ENCODE results near the gene PTPA. TPM values are rescaled to one million over a fixed set of nuclear protein-coding genes. Genes with fewer than 3 reads are reported as not detected.

Gene PTPA
- total and polyA plus RNA-seq, 9 of the 15 experiments (the other 6 are each of a cell fraction or from before 2014, with no cell fraction given), result 1.7 to 121 (median 72.6) TPM

DNA sequence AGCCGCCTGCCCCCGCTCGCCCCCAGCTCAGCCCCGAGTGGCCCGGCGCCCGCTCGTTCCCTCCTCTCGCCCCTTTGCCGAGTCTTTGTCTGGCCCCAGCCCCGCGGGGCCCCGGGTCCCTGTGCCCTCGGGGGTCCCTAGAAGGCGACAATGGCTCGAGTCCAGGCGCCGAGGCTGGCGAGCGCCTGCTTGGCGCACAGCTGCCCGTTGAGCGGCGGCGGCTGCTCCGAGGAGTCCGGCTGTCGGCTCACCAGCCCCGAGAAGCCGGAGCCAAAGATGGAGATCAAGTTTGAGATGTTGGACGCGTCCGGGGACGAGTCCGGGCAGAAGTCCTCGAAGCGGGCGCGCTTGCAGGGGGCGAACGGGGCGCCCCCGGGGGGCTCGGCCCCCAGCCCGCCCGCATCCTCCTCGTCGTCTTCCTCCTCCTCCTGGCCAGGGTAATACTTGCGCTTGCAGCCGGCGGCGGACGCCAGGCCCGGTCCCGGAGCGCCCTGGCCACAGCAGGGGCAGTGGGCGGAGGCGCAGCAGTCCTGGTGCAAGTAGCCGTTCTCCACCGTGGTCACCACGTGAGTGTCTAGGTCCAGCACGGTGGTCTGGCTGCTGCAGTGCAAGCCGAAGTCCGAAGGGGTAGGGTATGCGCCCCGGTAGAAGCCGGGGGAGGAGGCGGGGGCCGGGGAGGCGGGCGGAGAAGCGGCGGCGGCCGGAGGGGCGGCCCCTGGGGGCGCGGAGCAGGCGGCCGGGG, 65.7 kb downstream of the PTPA start (continued):
- TF ChIP-seq TFAM (CRISPR knock-in tag; conservative IDR thresholded peaks at IDR 0.05), result no peak
- TF ChIP-seq NUFIP1 (IDR thresholded peaks at IDR 0.05; ENCODE audit: partially characterized antibody), result no peak
- no peak for TF ChIP-seq JUN (IDR thresholded peaks at IDR 0.05; ENCODE audit: borderline replicate concordance, low read depth, low read length)
- TF ChIP-seq JUN (CRISPR knock-in tag; IDR thresholded peaks at IDR 0.05; ENCODE audit: borderline replicate concordance), result no peak
- no peak for TF ChIP-seq ZNF699 (CRISPR knock-in tag; IDR thresholded peaks at IDR 0.05; ENCODE audit: insufficient replicate concordance)
- no peak for TF ChIP-seq ZBTB17 (CRISPR knock-in tag; IDR thresholded peaks at IDR 0.05)
- 0 out of 4 replicates have a peak, but pooled peaks of 1 of the 2 experiments have one; percentile 9 for TF ChIP-seq NRF1 (conservative IDR thresholded peaks at IDR 0.05 in 1 of 2, IDR thresholded peaks at IDR 0.05 in 1 of 2)

GRCh38 chr9:129177443-129177790, 66.2 kb downstream of the PTPA start:
- in situ Hi-C loops (cut with MboI), result loop anchor here (10.0 kb wide), 2 partner anchors 237 to 307 kb away; no protein-coding TSS in a partner anchor
- intact Hi-C loops (cut with micrococcal nuclease), result loop anchor here (5.0 to 10.0 kb wide), 3 partner anchors 80 to 227 kb away; no protein-coding TSS in a partner anchor

More at GRCh38 chr9:129177443-129177790, 66.2 kb downstream of the PTPA start:
- TF ChIP-seq, protein P1, sequence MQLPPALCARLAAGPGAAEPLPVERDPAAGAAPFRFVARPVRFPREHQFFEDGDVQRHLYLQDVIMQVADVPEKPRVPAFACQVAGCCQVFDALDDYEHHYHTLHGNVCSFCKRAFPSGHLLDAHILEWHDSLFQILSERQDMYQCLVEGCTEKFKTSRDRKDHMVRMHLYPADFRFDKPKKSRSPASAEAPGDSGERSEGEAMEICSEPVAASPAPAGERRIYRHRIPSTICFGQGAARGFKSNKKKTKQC (CRISPR knock-in tag; IDR thresholded peaks at IDR 0.05), result no peak
- no peak for TF ChIP-seq ZC3H4 (CRISPR knock-in tag; IDR thresholded peaks at IDR 0.05; ENCODE audit: borderline replicate concordance)
- TF ChIP-seq AFF4 (CRISPR knock-in tag; IDR thresholded peaks at IDR 0.05), result no peak
- no peak for TF ChIP-seq NCOA6 (IDR thresholded peaks at IDR 0.05)
- TF ChIP-seq RBBP5 (IDR thresholded peaks at IDR 0.05; ENCODE audit: borderline replicate concordance, insufficient read depth, low read length, poor library complexity, severe bottlenecking), result peak; percentile 46
- no peak for TF ChIP-seq FOXM1 (IDR thresholded peaks at IDR 0.05; ENCODE audit: low read depth)
- 0 out of 2 replicates have a peak, but pooled peaks have one; percentile 15 for TF ChIP-seq FOXM1 (CRISPR knock-in tag; IDR thresholded peaks at IDR 0.05; ENCODE audit: low read depth)
- no peak for TF ChIP-seq MIER1 (IDR thresholded peaks at IDR 0.05; ENCODE audit: low read depth)
- 0 out of 4 replicates have a peak, but pooled peaks of 1 of the 2 experiments have one; percentile 47 for TF ChIP-seq NONO (IDR thresholded peaks at IDR 0.05; ENCODE audit: low read depth in 2 of 2, low read length in 1 of 2)
- peaks cover 6% of the 10 kb centered on the region; the same call in 2 of the 3 replicates for H3K79me2 ChIP-seq (ENCODE audit: control insufficient read depth, insufficient read depth, low read length)
- peak overlapping the region; percentile 61 for H3K4me3 ChIP-seq
- no peak for FAIRE-seq
- peak overlapping the region; percentile 86 for H2AFZ ChIP-seq (ENCODE audit: low read depth, low read length)
- CTCF ChIA-PET (ENCODE audit: low intra/inter-chr PET ratio), result no interaction called here
- peak in 3 of 4 experiments; percentile 52 to 55 (median 53) for DNase-seq (ENCODE audit: extremely low read depth in 1 of 4, low spot score in 3 of 4)
- POLR2A ChIA-PET, result interaction anchor here (0.5 to 2.2 kb wide), 15 partner anchors 10 to 418 kb away, joined by 3 to 14 read pairs (median 4); no protein-coding TSS in a partner anchor
- peak overlapping the region; percentile 49; the same call in 1 of the 3 replicates for H3K27ac ChIP-seq (ENCODE audit: extremely low read depth, low read depth, low read length)
- H3K4me2 ChIP-seq (ENCODE audit: insufficient read depth, low read length), result peak overlapping the region; percentile 81; the same call in 1 of the 2 replicates
- no TSS peak for BruUV-seq (replicated peaks)
- under 1% methylated on average over 25 of the region's 56 CpGs for WGBS (ENCODE audit: insufficient coverage, low coverage, missing lambda C conversion rate)
- no peaks in the 10 kb centered on the region for H3K9me1 ChIP-seq (ENCODE audit: control insufficient read depth, insufficient read depth, low read length)
- no peaks in the 10 kb centered on the region for H3K9me3 ChIP-seq (replicated peaks; ENCODE audit: control insufficient read depth, insufficient read depth, low read depth, low read length)
- H3K27me3 ChIP-seq (ENCODE audit: control insufficient read depth in 2 of 2, insufficient read depth in 2 of 2, low read length in 2 of 2), result peaks cover 8 to 13% of the 10 kb centered on the region in 2 experiments; a peak in 4 of 5 replicates
- no peaks in the 10 kb centered on the region for H3K36me3 ChIP-seq (ENCODE audit: control insufficient read depth, insufficient read depth, low read length)
- peaks cover 16 to 63% of the 10 kb centered on the region in 2 experiments; a peak in 4 of 5 replicates for H3K4me1 ChIP-seq (replicated peaks in 1 of 2; ENCODE audit: control insufficient read depth in 2 of 2, insufficient read depth in 2 of 2, low read length in 2 of 2)
- ATAC-seq, result no peak
- peak overlapping the region; percentile 19 to 94; a peak in 3 of 4 replicates for H3K9ac ChIP-seq (ENCODE audit: insufficient read depth in 1 of 2, low read depth in 2 of 2, low read length in 2 of 2)
- H4K20me1 ChIP-seq (replicated peaks; ENCODE audit: control insufficient read depth, insufficient read depth, low read length), result no peaks in the 10 kb centered on the region
